ENCODE measurements around the gene EPHA3.

EPHA3 gene

GRCh38 chr3:89447243-89447642 lies 339.8 kb downstream of the EPHA3 start:
- no peak for DNase-seq (ENCODE audit: low read depth in 2 of 2)

- DNase-seq (ENCODE audit: low read depth in 2 of 2): no peak
Observed at GRCh38 chr3:89449086-89449485, 341.7 kb downstream of the EPHA3 start.

GRCh38 chr3:89452066-89452465 lies 344.6 kb downstream of the EPHA3 start:
- DNase-seq (ENCODE audit: low read depth in 2 of 2): no peak

- DNase-seq (ENCODE audit: low read depth in 2 of 2): no peak
Observed at GRCh38 chr3:89455240-89455639, 347.8 kb downstream of the EPHA3 start.

- no peak for DNase-seq (ENCODE audit: low read depth in 2 of 2)
Observed at GRCh38 chr3:89467898-89468363, 360.5 kb downstream of the EPHA3 start.

GRCh38 chr3:89472101-89472500 lies 364.7 kb downstream of the EPHA3 start:
- DNase-seq (ENCODE audit: low read depth in 2 of 2): no peak

GRCh38 chr3:89474333-89475130 lies 367.1 kb downstream of the EPHA3 start:
- DNase-seq (ENCODE audit: low read depth in 2 of 2): no peak

- no peak for DNase-seq (ENCODE audit: low read depth in 2 of 2)
Observed at GRCh38 chr3:89488800-89489580, 381.6 kb downstream of the EPHA3 start.

- DNase-seq (ENCODE audit: low read depth in 2 of 2): no peak
Observed at GRCh38 chr3:89490129-89490528, 382.7 kb downstream of the EPHA3 start.

- no peak for DNase-seq (ENCODE audit: low read depth in 2 of 2)
Observed at GRCh38 chr3:89494734-89495133, 387.3 kb downstream of the EPHA3 start.

GRCh38 chr3:89503891-89504391 lies 396.5 kb downstream of the EPHA3 start:
- DNase-seq (ENCODE audit: low read depth in 2 of 2): no peak

- DNase-seq (ENCODE audit: low read depth in 2 of 2): no peak
Observed at GRCh38 chr3:89504432-89504831, 397.0 kb downstream of the EPHA3 start.

GRCh38 chr3:89506462-89507103 lies 399.2 kb downstream of the EPHA3 start:
- DNase-seq (ENCODE audit: low read depth in 2 of 2): no peak

- no peak for DNase-seq (ENCODE audit: low read depth in 2 of 2)
Observed at GRCh38 chr3:89521328-89521727, 413.9 kb downstream of the EPHA3 start.

- no peak for DNase-seq (ENCODE audit: low read depth in 2 of 2)
Observed at GRCh38 chr3:89522155-89522554, 414.7 kb downstream of the EPHA3 start.

- DNase-seq (ENCODE audit: low read depth in 2 of 2): no peak
Observed at GRCh38 chr3:89525609-89526008, 418.2 kb downstream of the EPHA3 start.

GRCh38 chr3:89527736-89528305 lies 420.4 kb downstream of the EPHA3 start:
- DNase-seq (ENCODE audit: low read depth in 2 of 2): no peak
